GM19372 (cell line): Measurements from ENCODE around the gene MLC1.

Source experiments
- ATAC-seq: cut with Tn5 transposase; IDR thresholded peaks from one replicate; pipeline ENCODE4 v1.9.1; 2021; ENCODE audit warnings: mild to moderate bottlenecking, low read depth, moderate library complexity; ENCODE audit not compliant: unreplicated experiment

Gene MLC1

DNA sequence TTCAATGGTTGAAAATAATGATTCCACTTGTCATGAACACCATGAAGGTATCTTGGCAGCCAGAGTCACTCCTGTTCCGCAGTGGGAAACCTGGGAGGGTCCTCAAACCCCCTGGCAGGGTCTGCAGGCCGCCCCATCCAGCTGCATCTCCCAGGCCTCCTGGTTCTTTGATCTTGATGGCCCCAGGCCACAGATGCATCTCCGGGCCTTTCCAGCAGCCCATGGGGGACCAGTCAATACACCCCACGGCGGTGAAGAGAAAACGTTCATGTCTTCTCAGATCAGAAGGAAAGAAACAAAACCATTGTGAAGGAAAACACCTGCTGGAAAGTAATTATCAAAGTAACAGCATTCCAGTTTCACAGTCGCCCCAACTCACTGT lies 25.4 kb downstream of the MLC1 start:
- ATAC-seq, result no peak

GRCh38 chr22:50058906-50059880 lies 26.0 kb downstream of the MLC1 start:
- ATAC-seq, result no peak

DNA sequence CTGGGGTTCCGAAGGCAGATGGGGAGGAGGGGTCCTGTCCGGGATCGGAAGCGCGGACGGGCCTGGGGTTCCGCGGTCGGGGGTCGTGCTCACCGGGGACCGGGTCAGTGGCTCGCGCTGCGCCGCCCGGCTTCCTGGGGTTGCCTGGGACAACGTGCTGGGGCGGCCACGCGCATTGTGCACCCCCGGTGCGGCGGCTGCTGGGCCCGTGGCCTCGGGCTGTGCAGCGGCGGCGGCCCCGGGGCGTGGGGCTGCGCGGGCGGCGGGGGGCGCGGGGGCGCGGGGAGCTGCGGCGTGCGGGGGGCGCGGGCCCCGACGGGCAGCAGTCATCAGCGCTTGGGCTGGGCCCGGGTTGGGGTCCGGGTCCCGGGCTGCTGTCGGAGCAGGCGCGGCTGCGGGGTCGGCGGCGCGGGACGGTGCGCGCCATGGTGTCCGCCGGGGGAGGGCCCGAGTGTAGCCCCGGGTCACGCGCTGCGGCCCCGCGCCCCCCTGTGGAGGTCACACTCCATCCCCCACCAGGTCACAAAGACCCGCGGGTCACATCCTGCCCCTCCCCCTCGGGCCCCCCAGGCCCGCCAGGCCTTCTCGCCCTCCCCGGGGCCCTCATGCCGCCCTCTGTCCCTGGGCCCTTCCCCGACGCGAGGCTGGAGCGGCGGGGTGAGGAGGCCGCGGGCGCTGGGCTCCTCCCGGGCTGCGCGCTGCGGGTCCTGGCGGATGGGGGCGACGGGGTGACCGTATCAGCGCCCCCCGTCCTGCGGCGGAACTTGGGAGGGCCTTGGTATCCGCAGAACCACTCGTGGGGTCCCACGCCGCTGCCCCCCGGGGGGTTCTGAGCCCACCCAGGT lies 26.9 kb downstream of the MLC1 start, which contains the start of gene TTLL8:
TSS of gene TTLL8 (minus strand) at position 238 of the 845 bp plus-strand sequence.
- no peak for ATAC-seq

- no peak for ATAC-seq
These were observed 27.8 kb downstream of the MLC1 start for GRCh38 chr22:50057278-50058060.

DNA sequence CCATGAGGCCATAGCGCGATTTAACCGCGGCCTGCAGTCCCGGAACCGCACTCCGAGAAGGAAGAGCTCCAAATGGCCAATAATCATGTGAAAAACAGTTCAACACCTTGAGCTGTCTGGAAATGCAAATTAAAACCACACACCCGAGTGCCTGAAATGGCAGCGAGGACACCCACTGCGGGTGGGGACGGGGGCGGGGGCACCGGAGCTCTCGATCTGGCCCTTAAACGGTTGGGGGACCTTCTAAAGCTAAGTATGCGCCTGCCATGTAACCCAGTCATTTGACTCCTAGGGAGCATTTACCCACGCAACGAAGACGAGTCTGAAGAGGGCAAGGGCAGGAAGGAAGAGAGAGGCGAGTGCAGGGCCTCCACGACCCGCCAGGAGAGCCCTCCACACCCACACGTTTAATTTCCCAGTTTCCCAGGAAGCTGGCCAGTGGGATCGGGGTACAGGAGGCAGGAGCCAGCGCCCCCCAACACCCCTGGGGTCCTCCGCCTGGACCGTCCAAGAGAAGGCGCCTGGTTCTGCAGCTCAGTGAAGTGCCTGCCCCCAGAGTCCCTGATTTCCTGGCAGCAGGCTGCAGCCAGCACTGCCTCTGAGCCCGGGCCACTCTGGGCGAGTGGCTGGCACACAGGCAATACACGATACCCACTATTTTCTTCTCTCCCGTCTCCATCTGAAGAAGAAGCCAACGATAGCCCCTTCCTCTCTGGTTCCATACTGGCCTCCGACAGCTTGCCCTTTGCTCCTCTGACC lies 28.8 kb downstream of the MLC1 start:
- ATAC-seq, result no peak

- no peak for ATAC-seq
These were observed 31.4 kb downstream of the MLC1 start for GRCh38 chr22:50053861-50054260.

DNA sequence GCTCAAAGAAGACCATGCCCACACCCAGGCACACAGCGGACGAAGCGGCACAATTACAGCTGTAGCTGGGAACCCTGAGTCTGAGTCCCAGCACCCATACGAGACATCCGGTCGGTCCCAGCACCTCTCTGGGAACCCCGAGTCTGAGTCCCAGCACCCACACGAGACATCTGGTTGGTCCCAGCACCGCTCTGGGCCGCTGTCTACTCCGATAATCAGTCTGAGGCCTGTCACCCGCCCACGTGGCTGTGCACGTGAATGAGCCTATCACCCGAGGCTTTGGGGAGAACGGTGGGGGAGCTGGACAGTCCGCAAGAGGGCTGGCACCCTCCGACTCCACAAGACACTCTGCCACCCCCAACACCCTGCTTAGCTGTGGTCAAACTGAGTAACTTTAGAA lies 33.3 kb downstream of the MLC1 start:
- no peak for ATAC-seq

GRCh38 chr22:50049299-50050195 lies 35.7 kb downstream of the MLC1 start:
- ATAC-seq, result no peak

- ATAC-seq, result no peak
These were observed 36.4 kb downstream of the MLC1 start for GRCh38 chr22:50048836-50049235.

- ATAC-seq, result no peak
These were observed 37.0 kb downstream of the MLC1 start for GRCh38 chr22:50048061-50048765.

GRCh38 chr22:50047346-50047745 lies 37.9 kb downstream of the MLC1 start:
- no peak for ATAC-seq

GRCh38 chr22:50046481-50047245 lies 38.6 kb downstream of the MLC1 start:
- ATAC-seq, result no peak

GRCh38 chr22:50046019-50046415 lies 39.2 kb downstream of the MLC1 start:
- no peak for ATAC-seq

GRCh38 chr22:50045211-50046018 lies 39.8 kb downstream of the MLC1 start:
- no peak for ATAC-seq

- no peak for ATAC-seq
These were observed 40.6 kb downstream of the MLC1 start for GRCh38 chr22:50044485-50045118.

DNA sequence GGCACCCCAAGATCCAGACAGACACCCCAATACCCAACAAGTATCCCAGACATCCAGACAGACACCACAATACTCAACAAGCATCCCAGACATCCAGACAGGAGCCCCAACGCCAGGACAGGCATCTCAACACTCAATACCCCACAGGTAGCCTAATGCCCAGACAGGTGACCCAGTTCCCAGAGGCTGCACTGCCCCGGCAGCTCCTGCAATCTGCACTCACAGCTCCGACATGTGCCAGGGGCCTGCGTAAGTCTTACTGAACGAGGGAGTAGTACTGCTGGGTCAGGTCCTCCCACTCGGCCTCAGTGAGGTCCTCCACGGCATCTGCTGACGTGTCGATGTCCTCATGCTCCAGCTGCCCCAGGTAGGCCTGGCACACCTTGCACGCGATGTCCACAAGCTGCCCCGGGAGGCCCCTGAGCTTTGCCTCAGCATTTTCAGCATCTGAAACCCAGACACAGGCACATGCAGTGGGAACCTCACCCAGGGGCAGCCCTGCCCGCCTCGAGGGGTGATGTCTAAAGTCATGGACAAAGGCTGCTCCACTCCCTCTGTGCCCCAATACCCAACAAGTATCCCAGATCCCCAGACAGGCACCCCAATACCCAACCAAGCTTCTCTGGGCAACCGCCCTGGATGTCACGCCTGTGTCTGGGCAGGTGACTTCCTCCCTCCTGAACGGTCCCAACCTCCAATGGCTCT lies 43.7 kb downstream of the MLC1 start:
- no peak for ATAC-seq
